SU-DHL-6 (cell line): ENCODE data around the gene EXD3.

Experiments used
- H2AFZ ChIP-seq: fragments of 200-600 bp; sonication (generic); 2 replicates; pipeline ENCODE4 v1.6.1; 2014; ENCODE audit warnings: low read depth, mild to moderate bottlenecking, moderate library complexity, mixed read lengths, antibody characterized with exemption, low read length; ENCODE audit not compliant: severe bottlenecking
- H3F3A ChIP-seq: fragments of 200-600 bp; shearing (Covaris generic); 2 replicates; pipeline ENCODE4 v1.6.0; 2016; ENCODE audit warnings: antibody characterized with exemption, mild to moderate bottlenecking; ENCODE audit not compliant: insufficient read depth
- H3K27ac ChIP-seq: fragments of 200-600 bp; sonication (generic); 2 replicates; pipeline ENCODE4 v1.5.1; 2016; ENCODE audit warnings: low read depth, mild to moderate bottlenecking, low read length, moderate library complexity, mixed read lengths
- H3K27me3 ChIP-seq: fragments of 200-600 bp; sonication (generic), shearing (Covaris generic); 2 replicates; pipeline ENCODE4 v1.6.0; 2014; ENCODE audit warnings: mild to moderate bottlenecking, low read length
- H3K36me3 ChIP-seq: fragments of 200-600 bp; sonication (generic); 2 replicates; pipeline ENCODE4 v1.6.1; 2014; ENCODE audit warnings: mild to moderate bottlenecking, low read length, mixed read lengths
- H3K4me2 ChIP-seq: fragments of 300-600, 200-600 bp; shearing (Covaris generic), sonication (generic); 2 replicates; pipeline ENCODE4 v1.6.0; 2014; ENCODE audit warnings: low read length, low read depth, mild to moderate bottlenecking; ENCODE audit not compliant: poor library complexity, severe bottlenecking
- H3K4me3 ChIP-seq: fragments of 200-600 bp; sonication (generic); 2 replicates; pipeline ENCODE4 v1.5.1; 2014; ENCODE audit warnings: antibody characterized with exemption, low read length, mild to moderate bottlenecking, mixed read lengths; ENCODE audit not compliant: insufficient read depth, poor library complexity, severe bottlenecking
- H3K79me2 ChIP-seq: fragments of 200-600 bp; sonication (generic); 2 replicates; pipeline ENCODE4 v1.6.1; 2014; ENCODE audit warnings: mild to moderate bottlenecking, low read length, moderate library complexity; ENCODE audit not compliant: insufficient read depth
- H3K9ac ChIP-seq: fragments of 200-600 bp; sonication (generic); 2 replicates; pipeline ENCODE4 v1.7.0; 2014; ENCODE audit warnings: mild to moderate bottlenecking, low read length
- H3K9me2 ChIP-seq: fragments of 200-600 bp; sonication (generic); replicated peaks from 2 replicates; pipeline ENCODE4 v1.6.1; 2014; ENCODE audit warnings: low read length; ENCODE audit not compliant: insufficient read depth
- H3K9me3 ChIP-seq: fragments of 200-600 bp; sonication (generic); 2 replicates; pipeline ENCODE4 v1.6.1; 2014; ENCODE audit warnings: low read length, mixed read lengths; ENCODE audit not compliant: insufficient read depth
- H4K20me1 ChIP-seq: fragments of 200-600 bp; sonication (generic); 2 replicates; pipeline ENCODE4 v1.6.1; 2014; ENCODE audit warnings: low read depth, mild to moderate bottlenecking, antibody characterized with exemption, low read length, moderate library complexity, mixed read lengths
- EZH2phosphoT487 ChIP-seq: fragments of 200-600 bp; sonication (generic), shearing (Covaris generic); conservative IDR thresholded peaks from 2 replicates; pipeline ENCODE4 v1.6.1; 2018; ENCODE audit warnings: mild to moderate bottlenecking, antibody characterized with exemption, low read length, moderate library complexity, mixed read lengths
- TF ChIP-seq, protein P1 (sequence below): fragments of 200-600 bp; sonication (generic); IDR thresholded peaks from one replicate; pipeline ENCODE4 v1.5.1; 2017; ENCODE audit warnings: antibody characterized with exemption, mild to moderate bottlenecking, low read length, moderate library complexity; ENCODE audit not compliant: insufficient read depth, poor library complexity, severe bottlenecking

Gene EXD3

DNA sequence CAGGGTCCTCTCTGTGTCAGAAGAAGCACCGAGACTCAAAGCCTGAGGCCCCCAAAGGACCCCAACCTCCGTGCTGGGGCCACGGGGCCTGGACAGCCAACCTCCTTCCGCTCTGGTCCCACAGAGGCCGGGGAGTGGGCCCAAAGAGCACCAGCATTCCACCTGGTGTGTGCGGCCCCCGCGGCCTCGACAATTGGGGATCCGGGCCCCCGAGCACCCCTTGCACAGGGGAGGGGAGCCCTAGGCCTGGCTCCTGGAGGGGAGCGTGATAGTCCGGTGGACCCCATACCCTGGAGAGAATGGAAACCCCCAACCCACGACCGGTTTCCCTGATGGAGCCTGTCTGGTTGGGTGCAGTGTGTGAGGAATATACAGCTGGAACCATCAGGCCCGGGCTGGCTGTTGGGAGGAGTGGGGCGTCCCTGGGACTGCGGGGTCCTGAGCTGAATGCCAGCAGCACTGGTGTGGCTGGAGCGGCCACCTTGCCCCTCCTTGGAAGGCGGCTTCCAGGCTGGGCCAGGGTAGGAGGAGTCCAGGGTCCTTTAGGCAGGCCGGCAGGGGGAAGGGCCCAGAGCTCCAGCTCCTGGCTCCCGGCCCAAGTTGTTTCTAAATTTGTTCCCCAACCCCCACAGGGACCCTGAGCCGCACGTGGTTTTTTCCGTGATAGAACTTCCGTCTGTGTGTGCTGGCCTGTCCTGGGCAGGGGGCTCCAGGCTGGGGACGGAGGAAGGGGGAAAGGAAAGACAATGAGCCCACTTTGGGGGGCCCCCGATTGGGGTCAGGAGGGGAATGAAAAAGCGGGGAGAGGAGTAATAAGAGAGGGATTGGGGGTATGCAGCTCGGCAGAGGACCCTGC, 146.3 kb downstream of the EXD3 start:
- Histone ChIP-seq H3K9ac (peak overlapping the region; percentile 55), H3K79me2 (no peaks in the 10 kb centered on the region), H4K20me1 (no peaks in the 10 kb centered on the region), H3K4me3 (peak overlapping the region; percentile 47), H2AFZ (no peak overlapping the region), H3K27me3 (no peaks in the 10 kb centered on the region), H3K9me3 (no peaks in the 10 kb centered on the region), H3F3A (no peaks in the 10 kb centered on the region), H3K9me2 (no peaks in the 10 kb centered on the region), H3K4me2 (peak overlapping the region; percentile 67), H3K27ac (peak overlapping the region; percentile 62), H3K36me3 (no peaks in the 10 kb centered on the region)
- TF ChIP-seq, protein P1, sequence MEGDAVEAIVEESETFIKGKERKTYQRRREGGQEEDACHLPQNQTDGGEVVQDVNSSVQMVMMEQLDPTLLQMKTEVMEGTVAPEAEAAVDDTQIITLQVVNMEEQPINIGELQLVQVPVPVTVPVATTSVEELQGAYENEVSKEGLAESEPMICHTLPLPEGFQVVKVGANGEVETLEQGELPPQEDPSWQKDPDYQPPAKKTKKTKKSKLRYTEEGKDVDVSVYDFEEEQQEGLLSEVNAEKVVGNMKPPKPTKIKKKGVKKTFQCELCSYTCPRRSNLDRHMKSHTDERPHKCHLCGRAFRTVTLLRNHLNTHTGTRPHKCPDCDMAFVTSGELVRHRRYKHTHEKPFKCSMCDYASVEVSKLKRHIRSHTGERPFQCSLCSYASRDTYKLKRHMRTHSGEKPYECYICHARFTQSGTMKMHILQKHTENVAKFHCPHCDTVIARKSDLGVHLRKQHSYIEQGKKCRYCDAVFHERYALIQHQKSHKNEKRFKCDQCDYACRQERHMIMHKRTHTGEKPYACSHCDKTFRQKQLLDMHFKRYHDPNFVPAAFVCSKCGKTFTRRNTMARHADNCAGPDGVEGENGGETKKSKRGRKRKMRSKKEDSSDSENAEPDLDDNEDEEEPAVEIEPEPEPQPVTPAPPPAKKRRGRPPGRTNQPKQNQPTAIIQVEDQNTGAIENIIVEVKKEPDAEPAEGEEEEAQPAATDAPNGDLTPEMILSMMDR: no peak
- TF ChIP-seq EZH2phosphoT487: no peak

DNA sequence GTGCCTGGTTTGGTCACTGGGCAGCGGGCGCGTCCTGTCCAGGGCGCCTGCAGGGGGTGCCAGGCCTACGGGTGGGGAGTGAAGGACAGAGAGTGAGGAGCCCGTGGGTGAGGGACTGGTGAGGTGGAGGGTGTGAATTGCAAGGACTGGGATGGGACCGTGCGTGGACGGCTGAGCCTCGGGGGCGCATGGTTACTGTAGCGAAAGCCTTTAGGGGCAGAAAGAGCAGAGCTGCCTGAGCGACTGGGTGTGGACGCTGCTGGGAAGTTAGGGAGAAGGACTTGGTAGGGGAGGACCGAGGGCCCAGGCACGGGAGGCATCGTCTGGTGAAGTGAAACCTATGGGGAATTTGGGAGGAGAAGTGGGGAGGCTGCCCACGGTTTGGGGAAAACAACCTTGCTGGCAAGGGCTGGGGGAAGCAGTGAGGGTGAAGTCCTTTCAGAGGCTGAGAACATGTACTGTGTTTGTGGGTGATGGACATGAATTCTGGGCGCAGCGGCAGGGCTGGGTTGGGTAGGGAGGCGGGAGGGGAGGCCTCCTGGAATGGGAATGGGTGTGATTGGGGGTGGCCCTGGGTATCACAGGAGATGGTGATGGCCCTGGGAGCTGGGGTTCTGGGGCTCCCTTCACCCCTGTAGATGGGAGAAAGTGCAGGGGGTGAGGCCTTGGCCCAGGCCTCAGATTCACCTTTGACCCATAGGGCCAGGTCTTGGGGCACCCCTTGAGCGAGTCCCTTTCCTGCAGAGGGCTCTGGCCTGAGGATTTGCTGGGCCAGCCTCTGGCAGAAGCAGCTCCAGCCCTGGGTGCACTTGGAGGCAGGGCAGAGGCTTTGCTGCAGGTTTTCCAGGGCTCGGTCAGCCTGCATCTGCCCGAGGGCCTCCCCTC, 147.1 kb downstream of the EXD3 start:
- Histone ChIP-seq H3K9ac (no peak overlapping the region), H3K79me2 (no peaks in the 10 kb centered on the region), H3K27ac (0 out of 2 replicates have a peak overlapping the region, but pooled peaks have one; percentile 62), H3K9me3 (no peaks in the 10 kb centered on the region), H4K20me1 (no peaks in the 10 kb centered on the region), H3K9me2 (no peaks in the 10 kb centered on the region), H3K4me3 (no peak overlapping the region), H2AFZ (no peak overlapping the region), H3K27me3 (no peaks in the 10 kb centered on the region), H3K36me3 (no peaks in the 10 kb centered on the region), H3K4me2 (no peak overlapping the region), H3F3A (no peaks in the 10 kb centered on the region)
- no peak for TF ChIP-seq EZH2phosphoT487
- TF ChIP-seq, protein P1: no peak

DNA sequence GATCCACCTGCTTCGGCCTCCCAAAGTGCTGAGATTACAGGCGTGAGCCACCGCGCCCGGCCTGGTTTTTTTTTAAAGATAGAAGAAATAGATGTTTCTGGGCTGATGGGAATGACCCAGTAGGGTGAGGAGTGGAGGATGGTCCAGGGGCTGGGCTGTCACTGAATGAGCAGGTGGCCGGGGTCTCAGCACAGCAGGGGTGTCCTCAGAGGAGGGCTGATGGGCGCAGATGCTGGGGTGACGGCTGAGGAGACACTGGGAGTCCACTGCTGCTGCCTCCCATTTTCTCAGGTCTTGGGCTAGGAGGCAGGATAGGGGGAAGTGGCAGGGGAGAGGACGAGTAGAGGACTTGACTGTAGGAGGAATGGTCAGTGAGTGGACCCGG, 147.8 kb downstream of the EXD3 start:
- TF ChIP-seq, protein P1: no peak
- no peak for TF ChIP-seq EZH2phosphoT487
- no peaks in the 10 kb centered on the region for H4K20me1 ChIP-seq
- H3K9ac ChIP-seq: no peak overlapping the region
- H3K9me3 ChIP-seq: no peaks in the 10 kb centered on the region
- H2AFZ ChIP-seq: no peak overlapping the region
- no peaks in the 10 kb centered on the region for H3K79me2 ChIP-seq
- no peaks in the 10 kb centered on the region for H3K36me3 ChIP-seq
- no peaks in the 10 kb centered on the region for H3F3A ChIP-seq
- no peak overlapping the region for H3K27ac ChIP-seq
- H3K27me3 ChIP-seq: no peaks in the 10 kb centered on the region
- H3K4me2 ChIP-seq: no peak overlapping the region
- H3K9me2 ChIP-seq: no peaks in the 10 kb centered on the region
- H3K4me3 ChIP-seq: no peak overlapping the region
